Psoas muscle (tissue), 8 donors: ENCODE results near the gene UROS. TPM values are rescaled to one million over a fixed set of nuclear protein-coding genes. Genes with fewer than 3 reads are reported as not detected.

Experiments used
- ATAC-seq, 4 donors: fragments of 200-7000 bp; cut with Tn5 transposase; one replicate each; pipeline ENCODE4 v1.9.1; 2020; ENCODE audit warnings: moderate library complexity in 3 of 4, mild to moderate bottlenecking in 2 of 4
- DNase-seq, 2 donors: peaks; one replicate each; pipeline ENCODE4 v3.0.0-alpha.2; 2020
- H3K27ac ChIP-seq: fragments of 200-600 bp; one replicate; pipeline ENCODE4 v1.8.0; 2022
- H3K27me3 ChIP-seq, 3 donors: fragments of 200-600 bp in 1 of 3; one replicate each; pipeline versions ENCODE4 v1.6.1 to v1.8.0; 2013 to 2022; ENCODE audit warnings: low read length in 2 of 3, mild to moderate bottlenecking in 2 of 3, moderate library complexity in 1 of 3; ENCODE audit not compliant: insufficient read depth in 3 of 3
- H3K36me3 ChIP-seq, 2 donors: fragments of 200-600 bp in 1 of 2; one replicate each; pipeline versions ENCODE4 v1.6.1 to v1.8.0; 2013 to 2022; ENCODE audit warnings: low read depth in 1 of 2, mild to moderate bottlenecking in 1 of 2, moderate library complexity in 1 of 2; ENCODE audit not compliant: insufficient read depth in 1 of 2
- H3K4me1 ChIP-seq: fragments of 200-600 bp; one replicate; pipeline ENCODE4 v1.8.0; 2022
- H3K4me3 ChIP-seq: fragments of 200-600 bp; one replicate; pipeline ENCODE4 v1.8.0; 2022; ENCODE audit warnings: mild to moderate bottlenecking
- H3K9me3 ChIP-seq: fragments of 200-600 bp; one replicate; pipeline ENCODE4 v1.8.0; 2022
- CTCF ChIP-seq: fragments of 200-600 bp; IDR thresholded peaks from one replicate; pipeline ENCODE4 v1.8.0; 2022; ENCODE audit warnings: antibody characterized with exemption
- WGBS, 3 donors: extraction: QIAGEN DNeasy Blood & Tissue Kit; methylation state at CpG; one replicate each; pipeline versions ENCODE4 v1.1.6 to v1.1.7; 2013; 5-methylcytosine and 5-hydroxymethylcytosine counted together
- intact Hi-C, 2 donors: fragments of 100-400 bp; cut with DNase I; formaldehyde crosslinking; loops; one replicate each; pipeline versions ENCODE4 v1.11.0 to v1.14.2; 2022
- polyA plus RNA-seq, 3 donors: library from polyadenylated mRNA; stranded (reverse); fragments of 200-250 nt; gene quantifications; one replicate each; pipeline ENCODE4 v1.2.3, GENCODE V29; 2013
- total RNA-seq, 4 donors: library from RNA; stranded (reverse); fragmentation: NEBNext Ultra II Directional in 2 of 4; extraction: Animal tissue kit (Norgen Biotek cat#: 25700) in 2 of 4; gene quantifications; one replicate each; pipeline versions ENCODE4 v1.2.1 to v1.2.4, GENCODE V29; 2021 to 2023
- donor health status: healthy with polysubstance abuse.
- donor health status: DM: no; HTN: no; CAD: no; lungs with moderate emphysema.
- donor health status: Bipolar disorder and iron deficiency.
- donor health status: healthy.
- donor health status: DM: yes; HTN: yes; CAD: no.
- donor health status: DM: no; HTN: no; CAD: no.
- donor health status: DM: no; HTN: no; CAD: no.
- donor health status: DM: yes; HTN: yes; CAD: no.

Gene UROS
- total and polyA plus RNA-seq, 7 donors = 39.6 to 73.6 (median 52.6) TPM

- intact Hi-C loops = no loop called here
- no peak for ATAC-seq
- WGBS, 3 donors = 94 to 97% (median 95%) methylated on average over 3 of the region's 3 CpGs
Observed at GRCh38 chr10:125840955-125841354, 17.9 kb upstream of the UROS start.

GRCh38 chr10:125840406-125840805, 17.3 kb upstream of the UROS start:
- Histone ChIP-seq H3K4me1 (no peaks in the 10 kb centered on the region), H3K36me3 (peaks cover 21 to 95% of the 10 kb centered on the region in 2 donors), H3K9me3 (no peaks in the 10 kb centered on the region), H3K4me3 (no peak overlapping the region), H3K27ac (no peak overlapping the region), H3K27me3 (no peaks in the 10 kb centered on the region)
- TF ChIP-seq CTCF = no peak
- intact Hi-C loops = no loop called here
- no peak for ATAC-seq
- 91 to 93% (median 92%) methylated on average over 9 of the region's 9 CpGs for WGBS, 3 donors
- no peak for DNase-seq

More at GRCh38 chr10:125840955-125841354, 17.9 kb upstream of the UROS start:
- TF ChIP-seq CTCF = no peak
- Histone ChIP-seq H3K9me3 (no peaks in the 10 kb centered on the region), H3K27ac (no peak overlapping the region), H3K4me3 (no peak overlapping the region), H3K27me3 (no peaks in the 10 kb centered on the region), H3K36me3 (peaks cover 20 to 95% of the 10 kb centered on the region in 2 donors), H3K4me1 (no peaks in the 10 kb centered on the region)
- DNase-seq = no peak

- no peak for TF ChIP-seq CTCF
- intact Hi-C loops = loop anchor here in 1 of 2 donors (5.0 kb wide), 1 partner anchor 97 kb away; no protein-coding TSS in a partner anchor
- Histone ChIP-seq H3K4me1 (no peaks in the 10 kb centered on the region), H3K4me3 (no peak overlapping the region), H3K27me3 (no peaks in the 10 kb centered on the region), H3K27ac (no peak overlapping the region), H3K9me3 (no peaks in the 10 kb centered on the region), H3K36me3 (peaks cover 25 to 97% of the 10 kb centered on the region in 2 donors)
- WGBS, 3 donors = 62 to 77% (median 66%) methylated on average over 9 of the region's 9 CpGs
- DNase-seq (no peak), ATAC-seq (no peak)
Observed at GRCh38 chr10:125838802-125839575, 15.9 kb upstream of the UROS start.

- intact Hi-C loops = loop anchor here in 1 of 2 donors (5.0 kb wide), 1 partner anchor 94 kb away; no protein-coding TSS in a partner anchor
- Histone ChIP-seq H3K36me3 (peaks cover 23 to 100% of the 10 kb centered on the region in 2 donors), H3K27ac (no peak overlapping the region), H3K4me3 (no peak overlapping the region), H3K9me3 (no peaks in the 10 kb centered on the region), H3K27me3 (no peaks in the 10 kb centered on the region), H3K4me1 (no peaks in the 10 kb centered on the region)
- 87 to 88% (median 88%) methylated on average over 2 of the region's 2 CpGs for WGBS, 3 donors
- no peak for TF ChIP-seq CTCF
- ATAC-seq (no peak), DNase-seq (no peak)
Observed at GRCh38 chr10:125836746-125837145, 13.7 kb upstream of the UROS start.
